ENCODE measurements around the gene EDA.
A peak's percentile ranks its signal among the peaks of the same experiment; 100 is the strongest.

The EDA gene

GRCh38 chrX:70082723-70083122, 466.8 kb downstream of the EDA start:
- no peak for DNase-seq

- no peak for DNase-seq
Observed at GRCh38 chrX:70084592-70085240, 468.8 kb downstream of the EDA start.

DNA sequence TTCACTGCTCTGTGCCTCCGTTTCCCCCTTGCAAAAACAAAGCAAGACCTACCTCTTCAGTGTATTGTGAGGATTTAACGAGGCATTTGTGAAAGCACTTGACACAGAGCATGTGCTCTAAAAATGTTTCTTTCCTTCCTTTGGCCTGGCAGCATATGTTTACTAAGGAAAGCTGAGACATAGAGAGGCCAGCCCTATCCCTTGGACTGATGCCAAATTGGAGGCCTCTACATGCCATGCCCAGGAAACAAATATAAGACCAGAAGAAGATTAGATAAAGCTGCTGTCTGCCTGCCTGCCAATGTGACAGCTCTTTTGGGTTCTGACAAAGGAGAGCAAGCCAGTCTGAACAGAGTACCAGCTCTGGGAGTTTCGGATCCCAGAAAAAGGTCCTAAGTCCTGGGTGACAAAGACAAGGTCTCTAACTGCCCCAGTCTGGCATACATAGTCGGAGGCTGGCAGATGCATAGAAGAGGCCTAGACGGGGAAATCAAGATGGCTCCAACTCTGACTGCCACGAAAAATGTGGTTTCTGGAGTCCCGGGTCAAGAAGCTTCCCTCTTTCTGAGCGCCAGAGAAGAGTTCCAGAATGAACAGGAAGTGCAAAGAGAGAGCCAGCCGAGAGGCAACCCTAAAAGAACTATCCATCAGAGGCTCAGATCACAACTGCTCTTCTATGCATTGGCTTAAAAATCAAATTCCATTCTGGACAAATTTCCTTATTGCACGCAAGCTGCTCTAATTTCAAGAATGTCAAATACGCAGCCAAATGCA, 472.1 kb downstream of the EDA start:
- peak in 2 of 4 experiments; percentile 1 to 4 for DNase-seq

- DNase-seq: no peak
Observed at GRCh38 chrX:70088751-70089150, 472.8 kb downstream of the EDA start.

Data from suppressor macrophage (primary cell).